T follicular helper cell (primary cell): ENCODE data around the gene IQCF5.
"Not testable (repeated sequence)": the region's sequence is repeated elsewhere in the genome, so short reads cannot be mapped to it uniquely, and the experiment has no call there.

ENCODE experiments used
- DNase-seq: peaks from one replicate; pipeline ENCODE4 v3.0.0-alpha.2; 2020; ENCODE audit warnings: low read depth

IQCF5 gene

DNA sequence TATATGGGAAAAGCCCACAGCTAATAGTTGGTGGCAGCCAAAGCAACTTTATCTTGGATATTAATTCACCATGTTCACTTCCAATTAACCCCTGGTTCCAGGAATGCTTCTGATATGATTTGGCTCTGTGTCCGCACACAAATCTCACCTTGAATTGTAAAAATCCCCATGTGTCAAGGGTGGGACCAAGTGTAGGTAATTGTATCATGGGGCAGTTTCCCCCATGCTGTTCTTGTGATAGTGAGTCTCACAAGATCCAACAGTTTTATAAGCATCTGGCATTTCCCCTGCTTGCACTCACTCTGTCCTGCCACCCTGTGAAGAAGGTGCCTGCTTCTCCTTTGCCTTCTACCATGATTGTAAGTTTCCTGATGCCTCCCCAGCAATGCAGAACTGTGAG is 6.5 kb downstream of the IQCF5 start:
- DNase-seq, result not testable (repeated sequence)

GRCh38 chr3:51862886-51863285 is 12.5 kb downstream of the IQCF5 start:
- DNase-seq, result no peak

DNA sequence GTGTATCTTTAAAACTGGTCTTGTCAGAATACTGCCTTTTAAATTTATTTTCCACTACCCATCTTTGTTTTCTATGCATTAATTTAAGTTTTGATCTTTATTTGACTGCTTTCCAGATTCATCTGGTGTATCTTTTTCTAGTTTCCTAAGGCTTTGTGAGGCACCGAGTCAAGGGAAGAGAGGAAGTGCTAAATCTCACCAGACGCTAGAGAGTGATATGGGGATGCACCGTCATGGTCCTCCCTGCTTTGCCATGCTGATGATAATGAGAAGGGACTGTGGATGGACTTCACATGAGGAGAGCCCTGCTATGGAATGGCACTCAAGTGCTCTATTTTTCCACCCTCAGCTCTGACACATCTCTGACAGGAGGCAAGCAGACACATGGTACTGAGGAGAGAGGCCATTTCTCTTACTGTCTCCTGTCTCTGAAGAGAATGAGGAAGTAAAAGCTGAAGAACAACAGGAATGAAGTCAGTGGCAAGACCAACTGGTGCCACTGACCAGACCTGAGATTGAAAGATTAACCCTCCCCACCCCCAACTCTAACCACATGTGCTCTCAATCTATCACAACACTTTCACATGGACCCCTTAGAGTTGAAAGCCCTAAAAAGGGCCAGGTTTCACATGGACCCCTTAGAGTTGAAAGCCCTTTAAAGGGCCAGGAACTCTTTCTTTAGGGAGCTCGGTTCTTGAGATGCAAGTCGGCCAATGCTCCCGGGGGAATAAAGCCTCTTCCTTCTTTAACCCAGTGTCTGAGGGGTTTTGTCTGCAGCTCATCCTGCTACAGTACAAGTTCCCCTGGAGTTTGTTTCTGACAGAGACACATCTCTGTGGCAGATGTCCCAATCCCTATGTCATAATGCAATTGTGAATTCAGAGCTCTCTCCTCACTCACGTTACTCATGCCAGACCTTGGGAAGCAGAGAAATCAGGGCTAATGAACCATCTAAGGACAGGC is 14.4 kb downstream of the IQCF5 start, which contains the start of gene IQCF2:
TSS of gene IQCF2 (plus strand) at position 913 of the 963 bp plus-strand sequence. CDS start 52 bp downstream, outside the sequence.
- no peak for DNase-seq

DNA sequence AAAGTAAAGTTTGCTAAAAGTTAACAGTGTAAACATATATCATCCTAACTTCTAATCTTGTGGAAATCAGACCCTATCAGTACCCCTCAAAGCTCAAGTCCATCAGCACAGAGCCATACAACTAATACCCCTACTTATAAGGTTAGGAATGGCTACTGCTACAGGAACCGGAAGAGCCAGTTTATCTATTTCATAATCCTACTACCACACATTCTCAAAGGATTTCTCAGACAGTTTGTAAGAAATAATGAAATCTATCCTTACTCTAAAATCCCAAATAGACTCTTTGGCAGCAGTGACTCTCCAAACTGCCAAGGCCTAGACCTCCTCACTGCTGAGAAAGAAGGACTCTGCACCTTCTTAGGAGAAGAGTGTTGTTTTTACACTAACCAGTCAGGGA is 20.0 kb downstream of the IQCF5 start:
- DNase-seq, result not testable (repeated sequence)

GRCh38 chr3:51845129-51845528 is 30.3 kb downstream of the IQCF5 start:
- no peak for DNase-seq

DNA sequence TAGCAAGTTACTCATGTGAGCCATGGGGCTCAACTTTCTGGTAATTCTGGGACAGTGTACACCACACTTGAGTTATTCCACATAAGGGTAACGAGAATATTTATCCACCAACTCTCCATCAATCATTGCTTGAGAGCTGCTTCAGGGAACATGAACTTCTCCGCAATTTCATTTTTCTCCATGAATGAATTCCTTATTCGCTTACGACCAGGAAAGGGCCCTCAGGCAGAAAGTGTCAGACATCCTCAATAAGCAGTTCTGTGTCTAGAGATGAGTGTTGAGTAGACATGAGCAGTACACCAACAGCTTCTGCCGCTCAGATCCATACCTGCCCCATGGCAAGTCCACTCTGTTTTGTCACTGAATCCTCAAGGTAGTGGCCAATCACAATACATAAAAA is 38.8 kb downstream of the IQCF5 start:
- DNase-seq, result no peak

DNA sequence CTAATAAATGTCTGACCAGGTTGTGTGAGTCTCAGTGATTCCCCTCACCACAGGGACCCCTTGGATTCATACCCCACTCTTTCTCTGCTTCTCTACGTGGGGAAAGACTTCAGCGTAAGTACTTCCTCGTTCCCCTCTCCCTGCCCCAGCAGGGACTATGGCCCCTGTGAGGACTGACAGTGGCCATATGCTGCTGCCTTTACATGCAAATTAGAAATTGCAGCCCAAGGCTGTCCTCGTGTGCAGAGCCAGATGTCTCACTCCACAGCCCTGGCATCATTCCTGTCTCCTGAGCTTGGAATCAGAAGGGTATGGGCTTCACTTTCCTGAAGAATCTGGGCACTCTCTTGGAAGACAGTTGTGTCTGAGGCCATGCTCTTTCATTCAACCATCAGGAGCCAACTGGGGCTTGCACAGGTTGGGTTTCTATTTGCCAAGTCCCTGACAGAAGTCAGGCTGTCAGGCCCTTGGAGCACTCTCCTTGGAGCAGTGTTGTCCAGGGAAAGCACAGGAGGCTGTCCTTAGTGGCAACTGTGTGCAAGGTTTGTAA is 44.5 kb downstream of the IQCF5 start:
- no peak for DNase-seq

DNA sequence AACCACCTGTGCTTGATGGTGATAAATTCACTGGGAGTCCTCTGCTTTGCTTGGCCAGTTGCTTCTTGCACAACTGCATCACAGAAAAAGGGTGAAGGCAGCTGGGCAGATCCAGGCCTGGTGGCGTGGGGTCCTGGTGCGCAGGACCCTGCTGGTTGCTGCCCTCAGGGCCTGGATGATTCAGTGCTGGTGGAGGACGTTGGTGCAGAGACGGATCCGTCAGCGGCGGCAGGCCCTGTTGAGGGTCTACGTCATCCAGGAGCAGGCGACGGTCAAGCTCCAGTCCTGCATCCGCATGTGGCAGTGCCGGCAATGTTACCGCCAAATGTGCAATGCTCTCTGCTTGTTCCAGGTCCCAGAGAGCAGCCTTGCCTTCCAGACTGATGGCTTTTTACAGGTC is 45.1 kb downstream of the IQCF5 start:
- DNase-seq, result no peak

- no peak for DNase-seq
Measured at GRCh38 chr3:51828297-51828696, 47.1 kb downstream of the IQCF5 start.
